GM18508 (cell line): ENCODE measurements around the gene ST6GALNAC4.
"Not testable (repeated sequence)": the region's sequence is repeated elsewhere in the genome, so short reads cannot be mapped to it uniquely, and the experiment has no call there.

Experiments
- ATAC-seq: cut with Tn5 transposase; IDR thresholded peaks from one replicate; pipeline ENCODE4 v1.9.1; 2021; ENCODE audit warnings: moderate number of reproducible peaks; ENCODE audit not compliant: insufficient read depth, unreplicated experiment

ST6GALNAC4 gene

DNA sequence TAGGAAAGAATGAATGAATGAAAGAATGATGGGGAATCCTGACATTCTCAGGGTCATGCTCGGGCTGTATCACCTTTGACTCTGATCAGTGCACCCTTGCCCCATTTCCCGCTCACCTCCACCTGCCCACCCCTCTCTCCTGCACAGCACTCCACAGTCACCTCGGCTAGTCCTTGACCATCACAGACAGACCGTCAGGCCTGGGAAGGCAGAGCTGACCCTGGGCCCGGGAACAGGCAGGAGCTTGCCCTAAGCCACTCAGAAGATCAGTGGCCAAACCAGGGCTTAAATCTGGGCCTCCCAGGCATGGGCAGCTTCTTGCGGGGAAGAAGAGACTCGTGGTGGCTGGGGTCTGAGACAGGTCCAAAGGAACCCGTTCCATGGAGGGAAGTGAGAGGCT lies 21.0 kb downstream of the ST6GALNAC4 start:
- ATAC-seq, result no peak

DNA sequence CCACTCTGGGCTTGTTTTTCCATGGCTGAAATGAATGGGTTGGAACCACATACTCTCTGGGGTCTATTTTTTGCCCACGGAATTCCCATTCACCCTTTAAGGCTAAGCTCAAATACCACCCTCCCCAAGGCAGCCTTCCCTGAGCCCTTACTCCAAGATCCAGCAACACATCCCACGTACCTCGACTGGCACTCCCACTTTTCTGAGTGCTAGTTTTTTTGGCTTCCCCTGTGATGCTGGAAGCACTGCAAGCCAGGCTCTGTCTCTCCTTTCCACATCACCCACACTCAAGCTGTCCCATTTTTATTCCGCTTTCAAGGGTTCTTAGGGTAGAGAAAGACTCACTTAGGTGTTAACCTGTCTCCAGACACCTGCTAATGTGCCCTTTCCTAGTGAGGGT lies 23.4 kb downstream of the ST6GALNAC4 start:
- ATAC-seq, result no peak

DNA sequence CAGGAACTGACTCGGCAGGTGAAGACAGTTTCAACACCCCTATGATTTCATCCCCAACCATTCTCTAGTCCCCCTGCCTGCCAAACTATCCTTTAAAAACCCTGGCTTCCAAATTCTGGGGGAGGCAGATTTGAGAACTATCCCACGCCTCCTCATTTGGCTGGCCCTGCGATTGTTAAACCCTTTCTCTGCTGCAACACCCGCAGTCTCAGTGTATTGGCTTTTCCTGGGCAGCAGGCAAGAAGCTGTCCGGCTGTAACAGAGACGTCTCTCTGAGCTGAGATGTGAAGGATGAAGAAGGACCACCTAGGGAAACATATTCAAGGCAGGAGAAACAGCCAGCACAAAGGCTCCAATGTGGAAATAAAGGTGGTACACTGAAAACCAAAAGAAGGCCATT lies 24.0 kb downstream of the ST6GALNAC4 start:
- ATAC-seq, result no peak

DNA sequence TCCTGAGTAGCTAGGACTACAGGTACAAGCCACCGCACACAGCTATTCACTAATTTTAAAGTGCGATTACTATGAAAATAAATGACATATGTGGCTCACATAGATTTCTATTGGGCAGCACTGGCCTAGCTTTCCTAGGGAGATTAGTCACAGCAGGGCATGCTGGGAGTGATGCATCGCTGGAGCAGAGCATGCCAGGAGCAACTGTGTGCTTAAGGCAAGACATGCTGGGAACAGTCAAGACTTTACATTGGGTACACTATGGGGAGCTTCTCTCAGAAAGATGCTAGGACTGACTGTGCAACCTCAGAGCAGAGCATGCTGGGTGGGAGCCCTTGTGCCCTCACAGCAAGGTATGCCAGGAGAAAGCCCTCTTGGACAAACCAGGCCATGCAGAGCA lies 26.8 kb downstream of the ST6GALNAC4 start:
- no peak for ATAC-seq

DNA sequence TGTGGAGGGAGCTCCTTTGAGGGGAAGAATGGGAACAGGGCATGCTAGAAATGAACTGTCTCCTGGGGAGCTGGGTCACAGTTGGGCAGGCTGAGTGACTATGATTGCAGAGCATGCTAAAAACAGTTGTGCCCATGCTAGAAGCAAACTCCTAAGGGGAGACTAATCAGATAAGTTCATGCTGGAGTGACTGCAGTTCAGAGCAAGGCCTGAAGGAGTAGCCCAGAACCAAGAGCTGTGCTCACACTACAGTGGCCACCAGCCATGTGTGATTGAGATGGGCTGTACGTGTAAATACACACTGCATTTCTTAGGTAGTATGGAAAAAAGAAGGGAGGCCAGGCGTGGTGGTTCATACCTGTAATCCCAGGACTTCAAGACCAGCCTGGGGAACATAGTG lies 29.0 kb downstream of the ST6GALNAC4 start:
- ATAC-seq, result no peak

DNA sequence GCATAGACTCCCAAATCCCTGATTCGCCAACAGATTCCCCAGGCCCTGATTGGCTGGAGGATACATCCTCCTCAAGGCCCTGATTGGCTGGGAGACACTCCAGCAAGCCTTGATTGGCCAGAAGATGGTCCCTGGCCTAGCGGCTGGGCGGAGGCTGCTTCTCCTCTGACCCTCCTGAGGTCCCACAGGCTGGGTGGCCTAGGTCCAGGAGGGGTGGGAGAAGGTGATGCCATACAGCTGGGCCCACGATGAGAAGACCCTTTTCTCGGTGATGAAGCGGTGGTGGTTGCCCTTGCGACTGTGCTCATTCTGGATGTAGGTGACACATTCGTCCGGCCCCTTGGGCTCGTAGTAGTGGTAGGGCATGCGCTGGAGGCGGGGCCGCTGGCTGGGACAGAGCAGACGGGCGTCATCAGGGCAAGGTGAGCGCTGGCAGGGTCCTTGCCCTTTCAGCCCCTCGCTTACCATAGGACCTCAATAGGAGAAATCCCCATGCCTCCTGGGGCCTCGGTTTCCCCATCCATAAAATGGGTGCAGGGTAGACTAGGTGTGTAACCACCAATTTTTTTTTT lies 30.4 kb downstream of the ST6GALNAC4 start:
- ATAC-seq, result no peak

DNA sequence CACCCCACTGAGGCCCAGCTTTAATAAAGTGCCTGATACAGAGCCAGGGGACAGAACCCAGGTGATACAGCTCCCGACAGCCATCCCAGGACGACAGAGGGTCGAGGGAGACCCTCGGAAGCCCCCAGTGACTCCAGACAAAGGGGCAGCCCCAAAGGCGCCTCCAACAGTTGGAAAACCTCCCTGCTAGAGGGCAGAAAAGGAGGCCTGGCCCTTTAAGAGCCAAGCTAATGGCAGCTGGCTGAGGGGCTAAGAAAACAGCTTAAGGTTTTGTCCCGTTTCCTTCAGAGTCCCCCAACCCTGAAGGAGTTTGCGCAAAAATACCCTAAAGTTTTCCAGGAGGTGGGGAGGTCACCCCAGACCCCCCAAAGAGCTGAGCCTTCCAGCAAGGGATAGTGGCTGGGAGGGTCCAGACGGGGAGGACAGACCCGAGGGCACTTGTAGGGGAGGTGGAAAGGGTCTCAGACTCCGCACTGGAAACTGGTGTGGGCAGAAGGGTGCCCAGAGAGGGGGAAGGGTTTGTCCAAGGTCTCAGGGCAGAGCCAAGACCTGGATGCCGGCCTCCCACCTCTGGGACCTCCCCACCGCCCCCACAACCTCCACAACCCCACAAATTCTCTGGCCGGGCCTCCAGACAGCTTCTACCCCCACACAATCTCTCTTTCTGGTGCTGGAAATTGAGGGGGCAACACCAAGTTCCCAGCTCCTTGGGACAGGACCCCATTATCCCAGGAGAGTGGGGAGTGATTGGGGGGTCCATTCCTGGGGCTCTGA lies 31.1 kb downstream of the ST6GALNAC4 start:
- ATAC-seq, result no peak

DNA sequence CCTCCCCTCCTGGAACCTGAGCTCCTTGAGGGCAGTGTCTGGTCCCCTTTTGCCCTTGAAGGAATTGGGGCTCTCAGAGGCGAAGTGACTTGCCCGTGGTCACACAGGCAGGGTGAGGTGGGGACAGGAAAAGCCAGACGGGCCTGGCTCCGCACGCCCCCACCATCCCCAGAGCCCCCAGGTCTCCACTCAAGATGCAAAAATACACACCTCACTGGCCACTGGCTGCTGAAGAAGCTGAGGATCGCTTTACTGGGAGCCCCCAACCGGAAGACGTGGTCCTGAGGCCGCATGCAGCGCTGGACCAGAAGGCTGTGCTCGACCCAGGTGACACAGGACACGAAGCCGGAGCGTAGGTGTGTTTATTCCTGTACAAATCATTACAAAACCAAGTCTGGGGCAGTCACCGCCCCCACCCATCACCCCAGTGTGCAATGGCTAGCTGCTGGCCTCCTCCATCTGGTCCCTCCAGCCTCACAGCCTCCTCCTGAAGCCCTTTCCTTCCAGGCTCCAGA lies 31.8 kb downstream of the ST6GALNAC4 start:
- no peak for ATAC-seq

DNA sequence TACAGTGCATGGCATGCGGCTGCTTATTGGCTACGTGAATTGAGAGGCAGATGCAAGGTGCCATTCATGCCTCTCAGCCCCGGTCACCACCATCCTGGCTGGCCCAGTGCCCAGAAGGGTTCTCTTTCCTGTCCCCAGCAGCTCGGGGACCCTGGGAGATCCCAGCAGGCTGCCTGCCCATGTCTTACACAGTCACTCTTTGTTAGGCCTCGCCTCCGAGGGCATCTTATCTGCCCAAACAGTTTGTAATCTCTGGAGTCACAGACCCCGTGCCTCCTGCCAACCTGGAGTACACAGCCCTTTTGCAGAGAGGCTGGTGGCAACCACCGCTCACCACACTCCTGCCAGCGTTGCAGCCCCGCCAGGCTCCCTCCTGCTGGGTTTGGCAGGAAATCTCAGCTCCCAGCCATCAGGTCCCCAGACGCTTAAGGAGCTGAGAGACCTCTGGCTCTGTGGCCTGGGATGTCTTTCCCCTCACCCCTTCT lies 32.4 kb downstream of the ST6GALNAC4 start:
- no peak for ATAC-seq

DNA sequence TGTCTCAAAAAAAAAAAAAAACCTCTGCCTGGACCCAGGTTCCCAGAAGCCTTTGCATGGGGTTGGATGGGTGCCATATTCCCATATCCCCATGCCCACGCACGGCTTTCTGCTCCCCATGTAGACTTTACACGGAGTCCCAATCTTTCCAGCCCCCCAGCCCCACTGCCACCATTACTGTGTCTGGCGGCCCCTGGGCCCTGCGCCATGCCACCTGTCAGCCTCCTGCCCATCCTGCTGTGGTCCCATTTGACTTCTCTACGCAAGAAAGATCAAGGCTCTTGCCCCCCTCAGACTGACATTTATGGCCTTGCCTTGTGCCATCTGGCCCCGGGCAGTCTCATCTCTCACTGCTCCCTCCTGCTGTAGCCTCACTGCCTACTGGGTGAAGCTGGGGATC lies 32.9 kb downstream of the ST6GALNAC4 start:
- ATAC-seq, result no peak

DNA sequence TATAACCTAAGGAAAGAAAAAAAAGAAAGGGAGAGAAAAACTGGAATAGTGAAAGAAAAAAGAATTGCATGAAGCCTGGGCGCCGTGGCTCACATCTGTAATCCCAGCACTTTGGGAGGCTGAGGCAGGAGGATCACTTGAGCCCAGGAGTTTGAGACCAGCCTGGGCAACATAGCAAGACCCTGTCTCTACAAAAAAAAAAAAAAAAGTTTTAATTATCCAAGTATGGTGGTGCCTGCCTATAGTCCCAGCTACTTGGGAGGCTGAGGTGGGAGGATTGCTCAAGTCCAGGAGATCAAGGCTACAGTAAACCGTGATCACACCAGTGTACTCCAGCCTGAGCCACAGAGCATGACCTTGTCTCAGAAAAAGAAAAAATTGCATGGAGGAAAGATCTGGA lies 35.1 kb downstream of the ST6GALNAC4 start:
- ATAC-seq, result not testable (repeated sequence)

DNA sequence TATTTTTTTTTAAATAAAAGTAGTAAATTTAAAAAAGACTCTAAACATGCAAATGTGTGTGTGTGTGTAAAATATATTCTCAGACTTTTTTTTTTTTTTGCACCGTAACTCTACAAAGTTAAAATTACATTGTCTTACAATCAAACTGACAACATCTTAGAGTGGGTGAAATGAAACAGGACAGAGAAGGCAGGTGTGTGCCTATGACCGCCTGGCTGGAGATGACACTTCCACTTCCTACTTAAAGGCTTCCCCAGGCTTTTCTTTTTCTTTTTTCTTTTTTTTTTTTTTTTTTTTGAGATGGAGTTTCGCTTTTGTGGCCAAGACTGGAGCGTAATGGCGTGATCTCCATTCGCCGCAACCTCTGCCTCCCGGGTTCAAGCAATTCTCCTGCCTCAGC lies 36.7 kb downstream of the ST6GALNAC4 start:
- no peak for ATAC-seq

DNA sequence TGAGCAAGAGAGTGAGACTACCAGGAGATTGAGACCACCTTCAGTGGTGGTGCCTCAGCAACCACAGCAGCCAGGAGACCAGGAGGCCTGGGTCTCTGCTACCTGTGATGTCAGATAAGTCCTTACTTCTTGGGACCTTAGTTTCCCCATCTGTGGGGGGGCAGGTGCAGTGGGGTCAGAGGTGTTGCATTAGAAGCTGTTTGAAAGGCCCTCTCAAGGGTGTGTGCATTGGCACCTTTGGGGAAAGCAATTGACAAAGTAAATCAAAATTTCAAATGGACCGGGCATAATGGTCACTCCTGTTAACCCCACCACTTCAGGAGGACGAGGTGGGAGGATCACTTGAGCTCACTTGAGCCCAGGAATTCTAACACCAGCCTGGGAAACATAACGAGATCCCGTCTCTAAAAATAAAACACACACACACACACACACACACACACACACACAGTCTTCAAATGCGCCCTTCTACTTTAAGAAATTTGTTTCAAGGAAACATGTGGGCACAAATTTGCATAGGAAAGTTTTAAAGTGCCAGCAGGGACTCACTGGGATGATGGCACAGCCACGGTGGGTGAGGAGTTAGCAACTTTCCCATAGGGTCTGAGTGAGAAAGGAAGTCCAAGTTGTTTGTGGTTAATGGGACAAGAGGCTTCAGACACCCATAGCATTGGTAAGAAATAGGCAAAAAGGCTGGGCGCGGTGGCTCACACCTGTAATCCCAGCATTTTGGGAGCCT lies 38.0 kb downstream of the ST6GALNAC4 start:
- ATAC-seq, result no peak

DNA sequence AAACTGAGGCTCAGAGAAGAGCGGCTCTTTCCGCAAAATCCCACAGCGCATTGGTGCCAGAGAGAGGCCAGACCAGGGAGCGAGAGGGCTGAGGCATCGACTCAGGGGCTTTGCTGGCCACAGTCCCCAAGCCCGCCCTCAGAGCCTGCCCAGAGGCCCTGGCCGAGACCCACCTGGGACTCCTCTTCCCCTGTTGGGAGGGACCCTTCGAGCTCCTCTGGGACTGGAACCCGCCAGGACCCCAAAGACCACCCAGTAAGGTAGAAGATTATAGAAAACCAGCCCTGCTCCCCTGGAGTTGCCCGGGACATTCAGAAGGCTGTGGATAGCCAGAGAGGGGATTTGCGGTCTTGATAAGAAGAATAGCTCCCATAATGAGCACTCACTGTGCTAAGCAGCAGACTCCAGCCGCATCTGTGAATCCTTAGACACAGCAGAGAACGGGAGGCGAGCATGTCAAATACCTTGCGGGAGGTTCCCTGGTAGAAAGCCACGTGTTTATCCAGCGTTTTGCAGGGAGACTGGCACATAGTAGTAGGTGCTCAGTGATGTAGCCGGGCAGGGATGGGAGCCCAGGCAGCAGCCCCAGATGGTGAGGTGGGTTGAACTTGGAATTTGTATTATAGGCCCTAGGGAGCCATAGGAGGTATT lies 38.7 kb downstream of the ST6GALNAC4 start:
- ATAC-seq, result no peak

DNA sequence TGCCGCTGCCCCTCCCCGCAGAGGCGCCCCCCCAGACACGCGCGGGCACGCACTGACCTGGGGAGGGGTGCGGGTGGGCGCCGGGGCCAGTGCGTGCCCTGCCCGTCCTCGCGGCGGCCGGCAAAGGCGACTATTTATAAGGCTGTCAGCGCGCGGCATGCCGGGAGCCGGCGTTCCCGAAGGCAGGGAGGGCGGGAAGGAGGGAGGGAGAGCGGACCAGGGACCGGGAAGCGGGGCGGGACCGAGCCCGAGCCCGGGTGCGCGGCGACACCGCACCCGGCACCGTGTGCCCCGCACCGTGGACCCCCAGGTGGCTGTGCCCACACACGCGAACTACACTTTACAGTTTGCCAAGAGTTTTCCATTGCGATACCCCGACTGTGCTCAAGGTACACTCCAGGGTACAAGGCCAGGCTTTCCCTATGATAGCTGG lies 39.3 kb downstream of the ST6GALNAC4 start, which contains the start of gene AK1:
Gene AK1 (minus strand): TSS at position 110 of the 433 bp plus-strand sequence. CDS start 3,058 bp downstream, outside the sequence.
- no peak for ATAC-seq

DNA sequence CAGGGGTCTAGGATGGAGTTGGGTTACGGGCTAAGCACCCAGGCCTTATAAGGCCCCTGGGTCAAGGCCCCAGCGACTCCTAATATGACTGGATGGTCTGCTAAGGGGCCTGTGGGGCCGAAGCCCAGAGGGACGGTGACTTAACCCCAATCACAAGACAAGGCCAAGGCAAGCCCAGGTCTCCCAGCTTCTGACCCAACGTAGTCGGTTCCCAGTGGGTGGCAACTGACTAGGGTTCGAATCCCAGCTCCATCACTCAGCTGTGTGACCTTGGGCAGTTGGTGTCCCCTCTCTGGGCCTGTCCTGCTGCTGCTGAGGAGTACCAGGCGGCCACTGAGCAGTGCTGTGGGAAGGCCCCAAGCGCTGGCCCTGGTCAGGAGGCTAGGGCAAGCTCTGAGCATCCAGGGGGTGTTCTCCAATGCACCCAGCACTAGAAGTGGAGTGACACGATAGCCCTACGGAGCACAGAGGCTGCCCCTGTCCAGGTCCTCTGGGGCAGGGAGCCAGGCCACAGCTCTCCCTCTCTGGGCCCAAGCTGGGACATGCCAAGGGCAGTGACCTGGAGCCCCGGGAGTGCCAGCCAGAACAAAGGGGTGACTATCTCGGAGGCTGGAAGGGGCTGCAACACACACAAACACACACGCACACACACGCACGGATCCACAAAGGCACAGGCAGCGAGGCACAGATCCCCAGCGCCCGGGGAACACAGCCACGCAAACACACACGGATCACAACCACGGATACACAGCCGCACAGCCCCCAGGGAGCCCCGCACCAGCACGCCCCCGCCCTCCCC lies 39.9 kb downstream of the ST6GALNAC4 start:
- ATAC-seq, result no peak

DNA sequence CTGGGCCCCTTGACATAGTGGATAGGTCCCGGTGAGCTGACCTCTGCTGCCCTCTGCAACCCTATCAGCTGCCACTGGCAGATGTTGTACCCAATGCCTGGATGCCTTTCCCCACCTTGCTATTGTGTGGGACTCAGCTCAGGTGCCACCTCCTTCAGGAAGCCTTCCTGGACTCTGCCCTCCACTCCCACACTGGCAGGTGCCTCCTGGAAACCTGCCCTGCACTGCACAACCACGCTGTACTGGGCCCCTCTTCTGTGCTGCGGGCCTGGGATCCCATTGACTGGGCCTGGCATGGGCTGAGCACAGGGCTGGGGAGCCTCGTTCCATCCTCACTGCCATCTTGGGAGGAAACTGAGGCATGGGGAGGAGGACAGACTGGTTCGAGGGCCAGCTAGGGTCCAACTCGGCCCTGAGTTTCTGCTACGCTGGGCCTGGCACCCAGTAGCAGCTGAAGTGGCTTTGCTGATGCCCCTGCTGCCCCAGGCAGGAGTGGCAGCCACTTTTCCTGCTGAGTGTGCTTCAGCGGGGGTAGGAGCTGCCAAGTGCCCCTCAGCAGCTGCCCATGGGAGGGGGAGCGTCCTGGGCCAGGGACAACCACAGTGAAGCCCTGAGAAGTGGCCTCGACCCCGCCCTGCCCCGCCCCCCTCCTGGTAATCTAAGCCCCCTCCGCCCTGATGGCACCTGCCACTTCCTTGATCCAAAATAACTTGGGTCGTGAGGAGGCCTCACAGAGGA lies 40.6 kb downstream of the ST6GALNAC4 start:
- ATAC-seq, result no peak

DNA sequence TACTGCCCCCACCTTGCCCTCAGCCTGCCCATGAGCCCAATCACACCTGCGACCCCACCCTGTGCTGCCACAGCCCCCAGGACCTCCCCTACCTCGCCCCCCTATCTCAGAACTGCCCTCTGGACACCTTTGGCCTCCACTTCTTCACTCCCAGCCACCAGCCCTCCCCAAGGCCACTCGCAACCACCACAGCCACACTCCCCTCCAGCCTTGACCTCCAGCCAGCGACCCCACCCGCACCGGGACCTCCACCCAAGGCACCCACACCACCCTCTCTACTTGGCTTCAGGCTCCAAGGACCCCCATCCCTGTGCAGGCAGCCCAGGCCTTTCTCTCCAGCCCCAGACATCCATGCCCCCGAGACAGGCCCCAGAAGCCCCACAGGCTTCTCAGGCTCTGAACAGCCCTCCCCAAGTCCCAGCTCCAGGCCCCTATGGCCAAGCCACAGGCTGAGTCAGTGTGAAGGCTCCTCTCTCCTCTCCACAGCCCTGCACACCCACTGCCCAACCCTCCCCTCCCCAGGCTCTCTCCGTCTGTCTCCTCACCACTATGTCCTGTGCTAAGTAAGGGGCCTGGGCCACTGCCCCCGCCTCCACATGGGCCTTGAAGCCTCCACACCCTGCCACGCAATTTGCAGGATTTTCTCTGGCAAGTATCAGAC lies 41.4 kb downstream of the ST6GALNAC4 start:
- ATAC-seq, result no peak
